Right atrium auricular region (tissue), 2 donors: Measurements from ENCODE around the gene CPHXL. TPM values are rescaled to one million over a fixed set of nuclear protein-coding genes. Genes with fewer than 3 reads are reported as not detected.

Experiments
- DNase-seq: peaks from one replicate; pipeline ENCODE4 v3.0.0-alpha.2; 2019; ENCODE audit warnings: low spot score
- H3K27ac ChIP-seq, 2 donors: fragments of 200-600 bp; sonication (generic); 1 replicate in 1 of 2; 2 replicates in 1 of 2; pipeline ENCODE4 v1.5.1; 2016 to 2019
- H3K27me3 ChIP-seq, 2 donors: fragments of 200-600 bp; sonication (generic); one replicate each; pipeline versions ENCODE4 v1.5.1 to v1.6.0; 2017 to 2019
- H3K36me3 ChIP-seq: fragments of 200-600 bp; sonication (generic); one replicate; pipeline ENCODE4 v1.5.1; 2016
- H3K4me1 ChIP-seq, 2 donors: fragments of 200-600 bp; sonication (generic); one replicate each; pipeline versions ENCODE4 v1.5.1 to v1.6.0; 2017 to 2019
- H3K4me3 ChIP-seq, 2 donors: fragments of 200-600 bp; sonication (generic); 1 replicate in 1 of 2; 2 replicates in 1 of 2; pipeline ENCODE4 v1.5.1; 2017 to 2019; ENCODE audit warnings: mild to moderate bottlenecking in 1 of 2, moderate library complexity in 1 of 2
- H3K9me3 ChIP-seq, 2 donors: fragments of 200-600 bp; sonication (generic); one replicate each; pipeline ENCODE4 v1.5.1; 2019
- total RNA-seq, 2 donors: library from RNA; depleted of rRNA; stranded (reverse); fragments of >200 nt; gene quantifications; one replicate each; pipeline ENCODE4 v1.1.0, GENCODE V29; 2016
- TF ChIP-seq, protein P1 (sequence below), 2 donors: fragments of 200-600 bp; sonication (generic); IDR thresholded peaks; one replicate each; pipeline ENCODE4 v1.5.1; 2019; ENCODE audit warnings: antibody characterized with exemption in 2 of 2

CPHXL gene
- total RNA-seq: not detected

DNA sequence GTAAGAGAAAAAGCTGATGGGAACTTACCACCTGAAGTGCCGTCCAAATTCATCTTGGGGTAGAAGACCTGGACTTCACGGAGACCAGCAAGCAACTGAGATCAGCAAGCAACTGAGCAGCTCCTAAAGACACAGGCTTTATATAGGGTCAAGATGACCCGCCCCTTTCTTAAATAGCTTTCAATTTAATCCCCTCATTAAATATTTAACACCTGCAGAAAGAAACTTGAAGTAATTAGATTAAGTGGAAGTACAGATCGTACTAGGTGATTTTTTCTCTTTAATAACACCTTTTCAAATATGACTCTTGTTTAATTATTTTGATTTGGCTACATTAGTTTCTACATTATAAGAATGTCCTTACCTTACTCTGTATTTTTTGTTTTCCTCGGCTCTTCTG lies at the start of gene CPHXL:
Gene CPHXL (minus strand): TSS at position 101 of the 400 bp plus-strand sequence. CDS start 48 bp downstream, at position 53.
- no peaks in the 10 kb centered on the region for H3K27me3 ChIP-seq
- no peak within 1 kb of the TSS for H3K4me3 ChIP-seq
- no peak within 1 kb of the TSS for H3K27ac ChIP-seq
- H3K36me3 ChIP-seq: no peaks in the 10 kb centered on the region
- H3K9me3 ChIP-seq: no peaks in the 10 kb centered on the region
- DNase-seq: no peak
- no peaks in the 10 kb centered on the region for H3K4me1 ChIP-seq
- TF ChIP-seq, protein P1, sequence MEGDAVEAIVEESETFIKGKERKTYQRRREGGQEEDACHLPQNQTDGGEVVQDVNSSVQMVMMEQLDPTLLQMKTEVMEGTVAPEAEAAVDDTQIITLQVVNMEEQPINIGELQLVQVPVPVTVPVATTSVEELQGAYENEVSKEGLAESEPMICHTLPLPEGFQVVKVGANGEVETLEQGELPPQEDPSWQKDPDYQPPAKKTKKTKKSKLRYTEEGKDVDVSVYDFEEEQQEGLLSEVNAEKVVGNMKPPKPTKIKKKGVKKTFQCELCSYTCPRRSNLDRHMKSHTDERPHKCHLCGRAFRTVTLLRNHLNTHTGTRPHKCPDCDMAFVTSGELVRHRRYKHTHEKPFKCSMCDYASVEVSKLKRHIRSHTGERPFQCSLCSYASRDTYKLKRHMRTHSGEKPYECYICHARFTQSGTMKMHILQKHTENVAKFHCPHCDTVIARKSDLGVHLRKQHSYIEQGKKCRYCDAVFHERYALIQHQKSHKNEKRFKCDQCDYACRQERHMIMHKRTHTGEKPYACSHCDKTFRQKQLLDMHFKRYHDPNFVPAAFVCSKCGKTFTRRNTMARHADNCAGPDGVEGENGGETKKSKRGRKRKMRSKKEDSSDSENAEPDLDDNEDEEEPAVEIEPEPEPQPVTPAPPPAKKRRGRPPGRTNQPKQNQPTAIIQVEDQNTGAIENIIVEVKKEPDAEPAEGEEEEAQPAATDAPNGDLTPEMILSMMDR (IDR thresholded peaks at IDR 0.05): no peak

DNA sequence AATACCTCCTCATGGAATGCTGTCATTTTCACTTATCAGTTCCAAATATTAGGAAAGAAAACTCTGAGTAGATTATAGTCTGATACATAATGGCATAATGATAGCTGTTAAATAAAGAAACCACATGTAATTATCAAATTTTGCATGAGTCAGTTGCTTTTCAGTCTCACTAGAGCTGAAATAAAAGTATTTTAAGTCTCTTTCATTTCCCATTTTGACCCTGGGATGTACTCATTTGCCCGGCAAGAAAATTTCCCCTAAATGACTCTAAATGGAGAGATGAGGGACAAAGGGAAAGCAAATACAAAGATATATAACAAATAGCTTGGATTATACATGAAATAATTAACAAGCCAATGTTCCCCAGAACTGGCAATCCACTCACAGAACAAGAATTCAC lies 47.9 kb upstream of the CPHXL start:
- Histone ChIP-seq H3K36me3 (no peaks in the 10 kb centered on the region), H3K27me3 (no peaks in the 10 kb centered on the region), H3K4me3 (no peak overlapping the region), H3K9me3 (no peaks in the 10 kb centered on the region), H3K27ac (no peak overlapping the region), H3K4me1 (no peaks in the 10 kb centered on the region)
- TF ChIP-seq, protein P1 (IDR thresholded peaks at IDR 0.05): no peak
- DNase-seq: no peak

DNA sequence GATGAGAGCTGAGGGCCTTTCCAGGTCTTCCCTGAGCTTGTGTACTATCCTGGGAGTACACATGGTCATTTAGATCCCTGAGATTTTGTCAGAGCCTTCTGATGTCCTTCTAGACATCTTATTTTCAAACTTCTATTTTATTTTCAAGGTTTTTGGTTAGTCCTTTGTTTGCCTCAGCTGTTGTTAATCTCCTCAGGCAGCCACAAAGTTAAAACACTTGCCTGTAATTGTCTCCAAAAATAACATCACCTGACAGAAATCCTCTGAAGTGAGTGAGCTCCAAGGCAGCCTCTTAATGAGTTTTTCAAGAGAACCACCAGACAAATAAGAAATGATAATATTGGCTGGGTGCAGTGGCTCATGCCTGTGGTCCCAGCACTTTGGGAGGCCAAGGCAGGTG lies 43.8 kb upstream of the CPHXL start:
- Histone ChIP-seq H3K27ac (no peak overlapping the region), H3K4me1 (no peaks in the 10 kb centered on the region), H3K36me3 (no peaks in the 10 kb centered on the region), H3K27me3 (no peaks in the 10 kb centered on the region), H3K9me3 (no peaks in the 10 kb centered on the region), H3K4me3 (no peak overlapping the region)
- DNase-seq: no peak
- TF ChIP-seq, protein P1 (IDR thresholded peaks at IDR 0.05): no peak

DNA sequence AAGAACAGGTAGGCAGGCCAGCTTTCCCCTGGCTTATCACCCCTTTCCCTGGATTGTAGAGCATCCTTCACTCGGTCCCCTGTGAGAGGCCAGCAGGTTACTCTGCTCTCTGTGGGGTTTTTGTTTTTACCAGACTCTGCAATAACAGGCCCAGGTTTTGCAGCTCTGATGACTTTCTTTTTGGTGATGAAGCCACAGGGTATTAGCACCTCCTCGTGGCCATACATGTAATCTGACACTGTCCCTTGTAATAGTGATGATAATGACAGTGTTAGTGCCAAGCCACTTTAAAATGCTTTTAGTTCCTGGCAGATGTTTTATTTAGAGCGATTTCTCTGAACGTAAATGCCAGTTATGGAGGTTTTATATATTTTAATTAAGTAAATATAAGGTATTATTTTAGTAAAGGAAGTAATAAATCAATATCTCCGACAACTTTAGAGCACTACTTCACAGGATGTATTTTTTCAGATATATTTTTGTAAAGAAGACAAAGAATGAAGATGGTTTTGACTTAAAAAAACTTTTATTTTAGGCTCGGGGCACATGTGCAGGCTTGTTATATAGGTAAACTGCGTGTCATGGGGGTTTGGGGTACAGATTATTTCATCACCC lies 38.0 kb upstream of the CPHXL start:
- TF ChIP-seq, protein P1 (IDR thresholded peaks at IDR 0.05): peak; percentile 68 to 79
- DNase-seq: no peak
- Histone ChIP-seq H3K4me1 (no peaks in the 10 kb centered on the region), H3K27me3 (no peaks in the 10 kb centered on the region), H3K4me3 (no peak overlapping the region), H3K27ac (no peak overlapping the region), H3K36me3 (no peaks in the 10 kb centered on the region), H3K9me3 (no peaks in the 10 kb centered on the region)

DNA sequence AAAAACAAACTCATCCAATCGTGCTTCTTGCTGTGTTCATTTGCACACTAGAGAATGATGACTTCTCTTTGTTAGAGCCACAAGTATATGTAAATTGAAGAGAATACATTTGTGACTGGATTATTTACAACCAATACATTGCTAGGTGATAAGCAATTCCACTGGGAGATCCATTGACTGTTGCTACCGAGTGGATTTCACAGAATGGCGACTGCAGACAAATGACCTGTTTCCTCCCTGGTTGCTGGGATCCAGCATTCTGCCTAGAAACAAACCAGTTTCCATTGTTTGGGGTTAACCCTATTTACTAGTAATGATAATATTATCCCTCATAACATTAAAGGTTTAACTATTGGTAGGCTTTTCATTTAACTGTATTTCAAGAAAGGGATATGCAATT lies 36.9 kb upstream of the CPHXL start:
- Histone ChIP-seq H3K4me3 (no peak overlapping the region), H3K9me3 (no peaks in the 10 kb centered on the region), H3K27me3 (no peaks in the 10 kb centered on the region), H3K36me3 (no peaks in the 10 kb centered on the region), H3K27ac (no peak overlapping the region), H3K4me1 (no peaks in the 10 kb centered on the region)
- TF ChIP-seq, protein P1 (IDR thresholded peaks at IDR 0.05): no peak
- DNase-seq: no peak

DNA sequence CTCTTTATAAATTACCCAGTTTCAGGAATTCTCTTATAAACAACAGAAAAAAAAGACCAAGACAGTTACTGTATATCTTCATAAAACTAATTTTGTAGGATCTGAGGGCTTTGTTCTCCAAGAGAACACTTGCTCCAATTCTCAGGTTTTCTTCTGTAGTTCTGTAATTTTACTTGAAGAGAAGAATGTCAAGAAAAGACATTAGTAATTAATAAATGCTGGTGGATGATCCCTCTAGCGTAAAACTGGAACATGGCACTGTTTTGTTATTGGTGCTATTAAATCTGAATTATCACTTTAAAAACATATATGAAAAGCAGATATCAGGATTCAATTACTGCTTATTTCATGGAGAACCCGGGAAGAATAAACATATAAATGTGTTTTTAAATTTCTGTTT lies 36.5 kb upstream of the CPHXL start:
- TF ChIP-seq, protein P1 (IDR thresholded peaks at IDR 0.05): no peak
- Histone ChIP-seq H3K4me1 (no peaks in the 10 kb centered on the region), H3K27me3 (no peaks in the 10 kb centered on the region)

More for the DNA sequence above, 36.5 kb upstream of the CPHXL start:
- Histone ChIP-seq H3K27ac (no peak overlapping the region), H3K9me3 (no peaks in the 10 kb centered on the region), H3K4me3 (no peak overlapping the region), H3K36me3 (no peaks in the 10 kb centered on the region)
- DNase-seq: no peak
